ENCODE data around the gene MROH2A. TPM values are rescaled to one million over a fixed set of nuclear protein-coding genes. Genes with fewer than 3 reads are reported as not detected.

The MROH2A gene
- total and polyA plus RNA-seq, 4 donors: 0.08 to 0.28 (median 0.09) TPM; not detected in 1

DNA sequence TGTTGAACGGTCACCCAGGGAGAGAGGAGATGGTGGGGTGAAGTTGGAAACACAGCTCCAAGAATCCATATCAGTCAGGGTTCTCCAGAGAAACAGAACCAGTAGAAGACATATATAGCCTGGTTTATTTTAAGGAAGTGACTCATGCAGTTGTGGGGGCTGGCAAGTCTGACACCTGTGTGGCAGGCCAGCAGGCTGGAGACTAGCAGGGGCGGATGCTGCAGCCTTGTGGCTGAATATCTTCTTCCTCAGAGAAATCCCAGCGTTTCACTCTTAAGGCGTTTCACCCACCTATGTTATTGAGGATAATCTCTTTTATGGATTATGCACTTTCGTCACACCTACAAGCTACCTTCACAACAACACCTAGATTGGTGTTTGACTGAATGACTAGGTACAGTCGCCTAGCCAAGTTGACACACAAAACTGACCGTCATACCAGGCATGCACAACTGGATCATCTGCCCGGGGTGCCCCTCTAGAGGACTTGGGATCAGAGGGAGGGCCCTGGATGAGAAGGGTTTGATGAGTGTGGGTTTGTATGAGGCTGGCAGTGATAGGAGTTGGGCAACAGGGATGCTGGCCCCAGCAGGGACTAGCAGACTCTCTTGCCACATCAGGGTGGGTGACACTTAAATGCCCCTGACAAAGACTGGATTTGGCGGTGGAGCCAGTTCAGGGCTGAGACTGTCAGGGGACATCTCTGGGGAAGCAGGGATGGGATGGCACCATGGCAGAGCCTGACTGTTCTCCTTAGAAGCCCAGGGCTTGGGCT lies 23.4 kb downstream of the MROH2A start:
- Histone ChIP-seq H3K4me3 (ENCODE audit: low read depth in 1 of 3, low read length in 3 of 3) (no peak overlapping the region), H3K27ac (ENCODE audit: low read depth in 1 of 2, low read length in 2 of 2) (no peak overlapping the region), H3K4me1 (ENCODE audit: control insufficient read depth in 4 of 4, insufficient read depth in 4 of 4, low read length in 3 of 4) (no peaks in the 10 kb centered on the region), H3K9me3 (ENCODE audit: control insufficient read depth in 4 of 4, low read length in 3 of 4) (no peaks in the 10 kb centered on the region), H3K36me3 (ENCODE audit: control insufficient read depth in 4 of 4, insufficient read depth in 3 of 4, low read depth in 1 of 4, low read length in 3 of 4) (no peaks in the 10 kb centered on the region), H3K9ac (ENCODE audit: low read depth in 1 of 2, low read length in 2 of 2) (no peak overlapping the region), H3K27me3 (ENCODE audit: control insufficient read depth in 4 of 4, insufficient read depth in 4 of 4, low read length in 3 of 4) (no peaks in the 10 kb centered on the region)
- TF ChIP-seq YY1 (IDR thresholded peaks at IDR 0.05) (no peak), EGR1 (IDR thresholded peaks at IDR 0.05; ENCODE audit: low read depth in 2 of 2) (no peak), FOXA1 (IDR thresholded peaks at IDR 0.05) (no peak), HNF4A (conservative IDR thresholded peaks at IDR 0.05) (no peak), HNF4G (IDR thresholded peaks at IDR 0.05) (no peak), ZBTB33 (IDR thresholded peaks at IDR 0.05) (no peak), SP1 (IDR thresholded peaks at IDR 0.05) (no peak), FOXA2 (IDR thresholded peaks at IDR 0.05) (no peak), NR2F2 (IDR thresholded peaks at IDR 0.05) (no peak), GABPA (IDR thresholded peaks at IDR 0.05 in 1 of 2, conservative IDR thresholded peaks at IDR 0.05 in 1 of 2) (no peak), RXRA (IDR thresholded peaks at IDR 0.05) (no peak), TAF1 (conservative IDR thresholded peaks at IDR 0.05) (no peak), REST (IDR thresholded peaks at IDR 0.05) (no peak), JUND (IDR thresholded peaks at IDR 0.05) (no peak)
- TF ChIP-seq, protein P1, sequence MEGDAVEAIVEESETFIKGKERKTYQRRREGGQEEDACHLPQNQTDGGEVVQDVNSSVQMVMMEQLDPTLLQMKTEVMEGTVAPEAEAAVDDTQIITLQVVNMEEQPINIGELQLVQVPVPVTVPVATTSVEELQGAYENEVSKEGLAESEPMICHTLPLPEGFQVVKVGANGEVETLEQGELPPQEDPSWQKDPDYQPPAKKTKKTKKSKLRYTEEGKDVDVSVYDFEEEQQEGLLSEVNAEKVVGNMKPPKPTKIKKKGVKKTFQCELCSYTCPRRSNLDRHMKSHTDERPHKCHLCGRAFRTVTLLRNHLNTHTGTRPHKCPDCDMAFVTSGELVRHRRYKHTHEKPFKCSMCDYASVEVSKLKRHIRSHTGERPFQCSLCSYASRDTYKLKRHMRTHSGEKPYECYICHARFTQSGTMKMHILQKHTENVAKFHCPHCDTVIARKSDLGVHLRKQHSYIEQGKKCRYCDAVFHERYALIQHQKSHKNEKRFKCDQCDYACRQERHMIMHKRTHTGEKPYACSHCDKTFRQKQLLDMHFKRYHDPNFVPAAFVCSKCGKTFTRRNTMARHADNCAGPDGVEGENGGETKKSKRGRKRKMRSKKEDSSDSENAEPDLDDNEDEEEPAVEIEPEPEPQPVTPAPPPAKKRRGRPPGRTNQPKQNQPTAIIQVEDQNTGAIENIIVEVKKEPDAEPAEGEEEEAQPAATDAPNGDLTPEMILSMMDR (IDR thresholded peaks at IDR 0.05; ENCODE audit: low read depth, low read length, missing input control): no peak
- TF ChIP-seq, protein P2, sequence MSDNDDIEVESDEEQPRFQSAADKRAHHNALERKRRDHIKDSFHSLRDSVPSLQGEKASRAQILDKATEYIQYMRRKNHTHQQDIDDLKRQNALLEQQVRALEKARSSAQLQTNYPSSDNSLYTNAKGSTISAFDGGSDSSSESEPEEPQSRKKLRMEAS (IDR thresholded peaks at IDR 0.05): no peak
- TF ChIP-seq, protein P3, sequence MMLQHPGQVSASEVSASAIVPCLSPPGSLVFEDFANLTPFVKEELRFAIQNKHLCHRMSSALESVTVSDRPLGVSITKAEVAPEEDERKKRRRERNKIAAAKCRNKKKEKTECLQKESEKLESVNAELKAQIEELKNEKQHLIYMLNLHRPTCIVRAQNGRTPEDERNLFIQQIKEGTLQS (IDR thresholded peaks at IDR 0.05): no peak
- 81% methylated on average over 9 of the region's 9 CpGs for WGBS
- DNase-seq (ENCODE audit: low spot score): peak; percentile 27
